Astrocyte of the spinal cord (primary cell): ENCODE measurements around the gene PRSS27.

ENCODE experiments used
- DNase-seq: peaks from one replicate; pipeline ENCODE4 v3.0.0; 2011; ENCODE audit warnings: low read depth, low spot score
- H3K4me3 ChIP-seq: 2 replicates; pipeline ENCODE4 v1.5.1; 2011; ENCODE audit warnings: low read depth, mild to moderate bottlenecking, low read length, moderate library complexity
- CTCF ChIP-seq: IDR thresholded peaks from 2 replicates; pipeline ENCODE4 v1.5.1; 2012; ENCODE audit warnings: low read depth, mild to moderate bottlenecking, low read length, inconsistent platforms
- in situ Hi-C: cut with HindIII; loops from 2 replicates; pipeline ENCODE4 v1.10.0; 2017; ENCODE audit warnings: low sequenced_read_pairs

The PRSS27 gene

GRCh38 chr16:2720064-2720457 lies at the start of gene PRSS27:
PRSS27 (minus strand) TSS chr16:2720224; CDS start chr16:2720160, 64 bp downstream.
- peak within 1 kb of the TSS; percentile 49 for H3K4me3 ChIP-seq
- no peak for DNase-seq
- in situ Hi-C loops, result no loop called here
- no peak for TF ChIP-seq CTCF

GRCh38 chr16:2769675-2770056 lies 49.6 kb upstream of the PRSS27 start:
- no peak overlapping the region for H3K4me3 ChIP-seq
- TF ChIP-seq CTCF, result no peak
- in situ Hi-C loops, result no loop called here
- no peak for DNase-seq

GRCh38 chr16:2769100-2769529 lies 49.1 kb upstream of the PRSS27 start:
- H3K4me3 ChIP-seq, result no peak overlapping the region
- in situ Hi-C loops, result no loop called here
- no peak for TF ChIP-seq CTCF
- DNase-seq, result no peak

- in situ Hi-C loops, result no loop called here
- no peak for DNase-seq
- H3K4me3 ChIP-seq, result no peak overlapping the region
- no peak for TF ChIP-seq CTCF
Measured at GRCh38 chr16:2768403-2769089, 48.5 kb upstream of the PRSS27 start.

- in situ Hi-C loops, result no loop called here
Measured at GRCh38 chr16:2767891-2768290, 47.9 kb upstream of the PRSS27 start.

GRCh38 chr16:2767140-2767731 lies 47.2 kb upstream of the PRSS27 start:
- in situ Hi-C loops, result no loop called here
- no peak overlapping the region for H3K4me3 ChIP-seq
- no peak for TF ChIP-seq CTCF
- no peak for DNase-seq

More at GRCh38 chr16:2767891-2768290, 47.9 kb upstream of the PRSS27 start:
- DNase-seq, result no peak
- no peak overlapping the region for H3K4me3 ChIP-seq
- TF ChIP-seq CTCF, result no peak
